Fibroblast of lung (primary cell): ENCODE data around the gene TCTA.

Experiments
- CTCF ChIP-seq, 2 donors: IDR thresholded peaks in 1 of 2; conservative IDR thresholded peaks in 1 of 2; 1 replicate in 1 of 2; 2 replicates in 1 of 2; pipeline ENCODE4 v1.5.1; 2011 to 2012; ENCODE audit warnings: low read length in 2 of 2, control low read depth in 1 of 2, inconsistent platforms in 1 of 2, low read depth in 1 of 2, mild to moderate bottlenecking in 1 of 2
- EZH2 ChIP-seq: IDR thresholded peaks from 2 replicates; pipeline ENCODE4 v1.5.1; 2012; ENCODE audit warnings: low read length, control low read depth, mild to moderate bottlenecking; ENCODE audit errors: missing control alignments

GRCh38 chr3:49454898-49455681 lies 42.9 kb downstream of the TCTA start:
- TF ChIP-seq EZH2 = no peak
- no peak for TF ChIP-seq CTCF (conservative IDR thresholded peaks at IDR 0.05 in 1 of 2, IDR thresholded peaks at IDR 0.05 in 1 of 2; ENCODE audit: low read depth in 1 of 2, low read length in 2 of 2)
